Parathyroid adenoma (tissue), 2 donors: ENCODE data around the gene GAL.

Source experiments
- H2AFZ ChIP-seq: fragments of 300-600 bp; sonication (generic); one replicate; pipeline ENCODE4 v1.7.0; 2017; ENCODE audit warnings: antibody characterized with exemption, mild to moderate bottlenecking
- H3K27ac ChIP-seq: fragments of 300-600 bp; sonication (generic); one replicate; pipeline ENCODE4 v1.7.0; 2017
- H3K27me3 ChIP-seq: fragments of 300-600 bp; sonication (generic); one replicate; pipeline ENCODE4 v1.7.0; 2017; ENCODE audit warnings: low read length; ENCODE audit not compliant: control insufficient read depth, insufficient read depth
- H3K36me3 ChIP-seq: fragments of 300-600 bp; sonication (generic); one replicate; pipeline ENCODE4 v1.7.0; 2017; ENCODE audit warnings: low read length; ENCODE audit not compliant: control insufficient read depth, insufficient read depth
- H3K4me1 ChIP-seq: fragments of 300-600 bp; sonication (generic); one replicate; pipeline ENCODE4 v1.7.0; 2017; ENCODE audit warnings: control low read depth
- H3K4me2 ChIP-seq: fragments of 300-600 bp; sonication (generic); one replicate; pipeline ENCODE4 v1.7.0; 2017; ENCODE audit warnings: low read length
- H3K4me3 ChIP-seq: fragments of 300-600 bp; sonication (generic); one replicate; pipeline ENCODE4 v1.7.0; 2017; ENCODE audit warnings: low read depth, low read length
- H3K79me2 ChIP-seq: fragments of 300-600 bp; sonication (generic); one replicate; pipeline ENCODE4 v1.7.0; 2017; ENCODE audit warnings: control low read depth
- H3K9ac ChIP-seq: fragments of 300-600 bp; sonication (generic); one replicate; pipeline ENCODE4 v1.7.0; 2017; ENCODE audit warnings: mild to moderate bottlenecking
- H3K9me3 ChIP-seq: fragments of 300-600 bp; sonication (generic); one replicate; pipeline ENCODE4 v1.7.0; 2017; ENCODE audit warnings: low read length; ENCODE audit not compliant: control insufficient read depth
- TF ChIP-seq, protein P1 (sequence below): fragments of 300-600 bp; sonication (generic); IDR thresholded peaks from one replicate; pipeline ENCODE4 v1.7.0; 2017; ENCODE audit warnings: antibody characterized with exemption, mild to moderate bottlenecking
- donor health status: primary hyperparathyroidism.

Gene GAL

GRCh38 chr11:68734111-68734510 is 49.8 kb downstream of the GAL start:
- H3K27ac ChIP-seq = no peak overlapping the region
- H3K27me3 ChIP-seq = no peaks in the 10 kb centered on the region
- H3K4me1 ChIP-seq = no peaks in the 10 kb centered on the region
- H3K9me3 ChIP-seq = no peaks in the 10 kb centered on the region
- TF ChIP-seq, protein P1, sequence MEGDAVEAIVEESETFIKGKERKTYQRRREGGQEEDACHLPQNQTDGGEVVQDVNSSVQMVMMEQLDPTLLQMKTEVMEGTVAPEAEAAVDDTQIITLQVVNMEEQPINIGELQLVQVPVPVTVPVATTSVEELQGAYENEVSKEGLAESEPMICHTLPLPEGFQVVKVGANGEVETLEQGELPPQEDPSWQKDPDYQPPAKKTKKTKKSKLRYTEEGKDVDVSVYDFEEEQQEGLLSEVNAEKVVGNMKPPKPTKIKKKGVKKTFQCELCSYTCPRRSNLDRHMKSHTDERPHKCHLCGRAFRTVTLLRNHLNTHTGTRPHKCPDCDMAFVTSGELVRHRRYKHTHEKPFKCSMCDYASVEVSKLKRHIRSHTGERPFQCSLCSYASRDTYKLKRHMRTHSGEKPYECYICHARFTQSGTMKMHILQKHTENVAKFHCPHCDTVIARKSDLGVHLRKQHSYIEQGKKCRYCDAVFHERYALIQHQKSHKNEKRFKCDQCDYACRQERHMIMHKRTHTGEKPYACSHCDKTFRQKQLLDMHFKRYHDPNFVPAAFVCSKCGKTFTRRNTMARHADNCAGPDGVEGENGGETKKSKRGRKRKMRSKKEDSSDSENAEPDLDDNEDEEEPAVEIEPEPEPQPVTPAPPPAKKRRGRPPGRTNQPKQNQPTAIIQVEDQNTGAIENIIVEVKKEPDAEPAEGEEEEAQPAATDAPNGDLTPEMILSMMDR = no peak
- H3K4me2 ChIP-seq = no peak overlapping the region
- H2AFZ ChIP-seq = no peak overlapping the region
- H3K36me3 ChIP-seq = no peaks in the 10 kb centered on the region
- H3K4me3 ChIP-seq = no peak overlapping the region
- H3K9ac ChIP-seq = no peak overlapping the region
- H3K79me2 ChIP-seq = no peaks in the 10 kb centered on the region

- H3K4me3 ChIP-seq = no peak overlapping the region
- no peaks in the 10 kb centered on the region for H3K27me3 ChIP-seq
- H3K4me1 ChIP-seq = no peaks in the 10 kb centered on the region
- TF ChIP-seq, protein P1 = no peak
- H3K27ac ChIP-seq = no peak overlapping the region
- no peak overlapping the region for H2AFZ ChIP-seq
- H3K9me3 ChIP-seq = no peaks in the 10 kb centered on the region
- no peaks in the 10 kb centered on the region for H3K79me2 ChIP-seq
- H3K36me3 ChIP-seq = no peaks in the 10 kb centered on the region
- no peak overlapping the region for H3K4me2 ChIP-seq
- no peak overlapping the region for H3K9ac ChIP-seq
Measured at GRCh38 chr11:68735125-68735524, 50.8 kb downstream of the GAL start.

- H3K9me3 ChIP-seq = no peaks in the 10 kb centered on the region
- H3K4me2 ChIP-seq = no peak overlapping the region
- no peak overlapping the region for H2AFZ ChIP-seq
- H3K36me3 ChIP-seq = no peaks in the 10 kb centered on the region
- H3K9ac ChIP-seq = no peak overlapping the region
- H3K4me3 ChIP-seq = no peak overlapping the region
- no peaks in the 10 kb centered on the region for H3K4me1 ChIP-seq
- H3K27me3 ChIP-seq = no peaks in the 10 kb centered on the region
- TF ChIP-seq, protein P1 = no peak
- H3K27ac ChIP-seq = no peak overlapping the region
- no peaks in the 10 kb centered on the region for H3K79me2 ChIP-seq
Measured at GRCh38 chr11:68735646-68736045, 51.3 kb downstream of the GAL start.
